Measurements from ENCODE around the gene BUD31.
A peak's percentile ranks its signal among the peaks of the same experiment; 100 is the strongest.
"Not testable (repeated sequence)": the region's sequence is repeated elsewhere in the genome, so short reads cannot be mapped to it uniquely, and the experiment has no call there.

BUD31 gene

GRCh38 chr7:99399597-99399996, 9.2 kb upstream of the BUD31 start:
- peak overlapping the region; percentile 80 for H3K27ac Mint-ChIP-seq
- no peaks in the 10 kb centered on the region for H3K27me3 Mint-ChIP-seq
- H3K4me3 Mint-ChIP-seq, result no peak overlapping the region
- H3K36me3 Mint-ChIP-seq, result peaks cover 58 to 72% of the 10 kb centered on the region in 2 donors
- peaks cover 27 to 42% of the 10 kb centered on the region in 2 donors for H3K4me1 Mint-ChIP-seq
- no peaks in the 10 kb centered on the region for H3K9me3 Mint-ChIP-seq
- ATAC-seq (replicated peaks) (peak in 1 of 2 donors; percentile 6), DNase-seq (no peak)

GRCh38 chr7:99402854-99403253, 5.9 kb upstream of the BUD31 start:
- H3K9me3 Mint-ChIP-seq, result no peaks in the 10 kb centered on the region
- DNase-seq (no peak), ATAC-seq (replicated peaks) (no peak)
- peaks cover 52 to 57% of the 10 kb centered on the region in 2 donors for H3K36me3 Mint-ChIP-seq
- no peak overlapping the region for H3K4me3 Mint-ChIP-seq
- H3K27me3 Mint-ChIP-seq, result no peaks in the 10 kb centered on the region
- H3K27ac Mint-ChIP-seq, result no peak overlapping the region
- peaks cover 33 to 44% of the 10 kb centered on the region in 2 donors for H3K4me1 Mint-ChIP-seq

GRCh38 chr7:99403764-99404163, 5.0 kb upstream of the BUD31 start:
- Mint-ChIP-seq H3K27ac (peak overlapping the region; percentile 68), H3K9me3 (no peaks in the 10 kb centered on the region), H3K36me3 (peaks cover 44 to 49% of the 10 kb centered on the region in 2 donors), H3K4me1 (peaks cover 26 to 38% of the 10 kb centered on the region in 2 donors), H3K4me3 (no peak overlapping the region), H3K27me3 (no peaks in the 10 kb centered on the region)
- DNase-seq, result no peak
- no peak for ATAC-seq (replicated peaks)

DNA sequence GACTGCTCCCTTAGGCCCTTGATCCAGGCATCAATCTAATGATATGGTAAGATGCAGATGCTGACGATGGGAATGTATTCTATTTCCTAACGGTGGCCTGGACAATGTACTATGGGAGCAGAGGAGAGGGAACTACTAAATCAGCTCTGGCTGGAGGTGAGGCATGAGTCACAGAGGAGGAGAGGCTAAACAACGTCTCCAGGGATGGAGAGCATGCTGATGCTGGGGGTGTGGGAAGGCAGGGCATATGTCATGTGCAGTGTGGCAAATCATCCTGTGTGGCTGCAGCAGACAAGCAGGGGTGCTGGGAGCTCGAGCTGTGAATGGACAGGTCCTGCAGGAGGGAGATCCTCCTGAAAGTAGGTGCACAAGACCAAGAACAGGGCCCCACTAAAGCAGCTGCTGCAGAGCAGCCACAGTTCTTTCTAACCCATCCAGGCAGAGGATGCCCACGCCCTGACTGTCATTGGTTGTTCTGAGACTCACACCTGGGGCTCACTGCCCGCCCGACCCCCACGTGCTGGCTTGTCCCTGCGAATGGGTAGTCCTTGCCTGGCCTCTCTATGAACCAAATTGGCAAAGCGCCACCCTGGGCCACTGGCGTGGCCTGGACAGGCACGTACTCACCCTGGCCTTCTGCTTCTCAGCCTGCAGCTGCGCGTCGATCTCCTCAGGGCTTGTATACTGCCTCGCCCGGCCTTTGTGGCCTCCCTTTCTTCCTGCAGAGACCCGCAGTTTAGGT, 4.4 kb upstream of the BUD31 start:
- Mint-ChIP-seq H3K27ac (peak overlapping the region; percentile 68), H3K9me3 (no peaks in the 10 kb centered on the region), H3K4me1 (peaks cover 24 to 34% of the 10 kb centered on the region in 2 donors), H3K36me3 (peaks cover 46% of the 10 kb centered on the region in 2 donors), H3K27me3 (no peaks in the 10 kb centered on the region), H3K4me3 (no peak overlapping the region)
- DNase-seq (no peak), ATAC-seq (replicated peaks) (no peak)

GRCh38 chr7:99404977-99405320, 3.8 kb upstream of the BUD31 start:
- H3K27ac Mint-ChIP-seq, result no peak overlapping the region
- H3K9me3 Mint-ChIP-seq, result no peaks in the 10 kb centered on the region
- ATAC-seq (replicated peaks) (no peak), DNase-seq (no peak)
- no peak overlapping the region for H3K4me3 Mint-ChIP-seq
- H3K4me1 Mint-ChIP-seq, result peaks cover 23 to 37% of the 10 kb centered on the region in 2 donors
- no peaks in the 10 kb centered on the region for H3K27me3 Mint-ChIP-seq
- peaks cover 41 to 47% of the 10 kb centered on the region in 2 donors for H3K36me3 Mint-ChIP-seq

DNA sequence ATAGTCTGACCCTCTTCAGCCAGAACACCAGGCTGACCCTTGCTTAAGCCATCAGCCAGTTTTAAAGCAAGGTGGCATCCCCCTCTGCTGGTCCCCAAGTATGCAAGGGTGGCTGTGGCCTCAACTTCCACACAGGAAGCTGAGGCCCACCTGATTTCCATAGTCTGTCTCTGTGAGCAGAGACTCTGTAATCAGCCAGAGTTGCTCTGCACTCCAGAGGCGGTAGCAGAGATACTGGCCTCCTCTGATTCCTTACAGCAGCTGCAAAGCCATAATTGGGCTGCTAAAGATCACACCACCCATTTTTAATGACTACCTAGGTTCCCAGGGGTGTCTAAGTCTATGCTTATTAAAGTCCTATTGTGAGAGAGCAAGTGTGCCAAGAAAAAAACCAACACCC, 2.2 kb upstream of the BUD31 start:
- ATAC-seq (replicated peaks) (no peak), DNase-seq (no peak)
- Mint-ChIP-seq H3K36me3 (peaks cover 37% of the 10 kb centered on the region in 2 donors), H3K9me3 (no peaks in the 10 kb centered on the region), H3K27ac (peak overlapping the region; percentile 14), H3K27me3 (no peaks in the 10 kb centered on the region), H3K4me1 (peaks cover 23 to 49% of the 10 kb centered on the region in 2 donors), H3K4me3 (peak overlapping the region; percentile 93 to 94)

DNA sequence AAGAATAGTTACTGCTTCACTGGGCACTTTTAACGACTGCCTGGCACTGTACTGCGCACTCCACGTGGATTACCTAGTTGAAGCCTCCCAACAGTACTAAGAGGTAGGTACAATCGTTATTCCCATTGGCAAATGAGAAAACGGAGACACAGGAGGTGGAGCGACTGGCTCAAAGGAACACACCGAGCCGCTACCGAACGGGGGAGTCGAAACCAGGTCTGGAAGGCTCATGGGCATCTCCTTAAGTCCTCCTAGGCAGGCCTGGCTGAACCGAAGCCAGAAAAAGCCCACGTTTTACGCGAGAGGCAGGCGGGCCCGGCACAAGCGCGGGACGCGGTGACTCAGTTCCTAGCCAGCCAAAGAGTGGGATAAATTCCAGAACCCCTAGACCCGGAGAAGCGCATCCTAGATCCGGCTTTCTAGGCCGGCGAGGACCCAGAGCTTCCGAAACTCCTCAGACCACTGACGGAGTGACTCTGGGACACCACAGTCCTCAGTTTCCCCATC, 844 bp upstream of the BUD31 start:
- DNase-seq (no peak), ATAC-seq (replicated peaks) (peak; percentile 14 to 25)
- Mint-ChIP-seq H3K4me3 (peak overlapping the region; percentile 93 to 94), H3K4me1 (peaks cover 24 to 49% of the 10 kb centered on the region in 2 donors), H3K9me3 (no peaks in the 10 kb centered on the region), H3K36me3 (peaks cover 32 to 37% of the 10 kb centered on the region in 2 donors), H3K27ac (peak overlapping the region; percentile 100), H3K27me3 (no peaks in the 10 kb centered on the region)

DNA sequence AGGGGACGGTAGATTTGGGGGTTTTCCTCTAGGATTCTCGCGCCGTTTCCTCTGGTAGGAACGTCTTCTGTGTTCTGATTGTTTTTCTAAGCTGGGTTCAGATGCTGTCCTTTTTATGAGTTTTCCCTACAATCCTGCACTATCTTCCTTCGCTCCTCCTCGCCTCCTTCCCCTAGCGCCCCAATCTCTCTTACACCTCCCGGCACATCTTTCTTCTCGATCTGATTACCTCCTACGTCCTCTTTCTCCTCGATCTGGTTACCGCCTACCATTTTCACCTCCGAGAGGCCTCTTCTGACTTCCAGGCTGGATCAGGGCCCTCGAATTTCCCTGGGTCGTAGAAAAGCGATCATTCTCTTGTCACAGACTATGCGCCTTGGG, 413 bp downstream of the BUD31 start:
- Mint-ChIP-seq H3K9me3 (no peaks in the 10 kb centered on the region), H3K27ac (peak overlapping the region; percentile 100), H3K27me3 (no peaks in the 10 kb centered on the region), H3K4me3 (peak overlapping the region; percentile 93 to 94), H3K36me3 (peaks cover 27 to 28% of the 10 kb centered on the region in 2 donors), H3K4me1 (peaks cover 20 to 42% of the 10 kb centered on the region in 2 donors)
- DNase-seq (no peak), ATAC-seq (replicated peaks) (peak; percentile 22 to 26)

DNA sequence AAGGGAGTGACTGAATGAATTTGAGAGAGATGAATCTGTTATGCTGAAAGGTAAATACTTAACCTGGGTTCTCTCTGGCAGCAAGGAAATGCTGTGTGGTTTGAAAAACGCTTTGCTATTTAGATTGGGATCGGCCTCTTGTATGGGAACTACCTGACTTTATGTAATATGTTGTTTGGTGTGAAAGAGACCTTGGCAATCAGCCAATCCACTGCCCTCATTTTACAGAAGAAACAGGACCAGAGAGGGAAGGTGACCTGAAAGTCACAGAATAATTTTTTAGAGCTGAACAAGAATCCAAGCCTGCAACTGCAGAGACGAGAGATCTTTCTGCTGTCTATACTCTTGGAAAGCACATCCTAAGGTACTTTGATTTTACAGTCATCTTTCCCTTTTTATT, 1.0 kb downstream of the BUD31 start:
- H3K4me1 Mint-ChIP-seq, result peaks cover 17 to 38% of the 10 kb centered on the region in 2 donors
- H3K4me3 Mint-ChIP-seq, result peak overlapping the region; percentile 93 to 94
- H3K9me3 Mint-ChIP-seq, result no peaks in the 10 kb centered on the region
- peaks cover 25 to 29% of the 10 kb centered on the region in 2 donors for H3K36me3 Mint-ChIP-seq
- H3K27me3 Mint-ChIP-seq, result no peaks in the 10 kb centered on the region
- DNase-seq (no peak), ATAC-seq (replicated peaks) (no peak)
- H3K27ac Mint-ChIP-seq, result peak overlapping the region; percentile 43

DNA sequence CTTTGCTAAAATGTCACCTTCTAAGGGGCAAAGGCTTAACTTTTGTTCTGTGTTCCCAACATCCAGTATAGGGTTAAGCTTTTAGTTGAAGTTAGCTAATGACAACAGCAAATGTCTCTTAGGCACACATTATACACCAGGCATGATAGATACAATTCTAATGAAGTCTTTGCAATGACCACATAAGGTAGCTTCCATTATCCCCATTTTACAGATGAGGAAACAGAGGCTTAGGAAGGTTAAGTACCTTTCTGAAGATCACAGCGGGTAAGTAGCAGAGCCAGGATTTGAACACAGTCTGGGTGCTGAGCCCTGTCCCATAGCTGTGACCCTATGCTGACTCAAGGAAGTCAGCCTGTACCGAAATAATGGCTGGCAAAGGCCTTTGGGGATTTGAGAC, 1.9 kb downstream of the BUD31 start:
- no peak for ATAC-seq (replicated peaks)
- Mint-ChIP-seq H3K27me3 (no peaks in the 10 kb centered on the region), H3K4me1 (peaks cover 19 to 38% of the 10 kb centered on the region in 2 donors), H3K9me3 (peaks cover 0 to 5% of the 10 kb centered on the region in 2 donors), H3K4me3 (peak overlapping the region; percentile 93 to 94), H3K36me3 (peaks cover 29 to 35% of the 10 kb centered on the region in 2 donors), H3K27ac (peak overlapping the region; percentile 76)
- no peak for DNase-seq

GRCh38 chr7:99415513-99416127, 6.9 kb downstream of the BUD31 start:
- not testable (repeated sequence) for H3K9me3 Mint-ChIP-seq; DNase-seq; H3K4me3 Mint-ChIP-seq; H3K27ac Mint-ChIP-seq; ATAC-seq (replicated peaks); H3K27me3 Mint-ChIP-seq
- Mint-ChIP-seq H3K36me3 (peaks cover 53 to 60% of the 10 kb centered on the region in 2 donors), H3K4me1 (peaks cover 13 to 19% of the 10 kb centered on the region in 2 donors)

DNA sequence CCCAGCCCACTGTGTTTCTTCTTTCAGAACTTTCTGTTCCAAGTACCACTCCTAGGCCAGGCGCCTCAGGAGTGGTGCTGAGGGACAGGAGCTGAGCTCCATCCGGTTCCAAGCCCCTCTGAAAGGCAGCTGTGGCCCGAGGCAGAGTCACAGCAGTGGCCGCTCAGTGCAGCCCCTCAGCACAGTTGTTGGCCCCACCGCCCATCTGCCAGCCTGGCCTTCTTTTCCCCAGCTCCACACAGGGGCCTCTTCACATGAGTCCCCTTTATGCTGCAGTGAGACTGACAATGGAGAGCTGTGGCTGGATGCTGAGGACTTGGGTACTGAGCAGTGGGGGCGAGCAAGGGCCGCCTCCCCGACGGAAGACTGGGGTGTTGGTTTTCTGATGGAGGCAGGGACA, 9.5 kb downstream of the BUD31 start:
- peaks cover 54 to 59% of the 10 kb centered on the region in 2 donors for H3K36me3 Mint-ChIP-seq
- H3K27me3 Mint-ChIP-seq, result no peaks in the 10 kb centered on the region
- peaks cover 9 to 14% of the 10 kb centered on the region in 2 donors for H3K4me1 Mint-ChIP-seq
- peaks cover 0 to 5% of the 10 kb centered on the region in 2 donors for H3K9me3 Mint-ChIP-seq
- ATAC-seq (replicated peaks) (no peak), DNase-seq (no peak)
- no peak overlapping the region for H3K27ac Mint-ChIP-seq
- no peak overlapping the region for H3K4me3 Mint-ChIP-seq

GRCh38 chr7:99419323-99420021, 10.7 kb downstream of the BUD31 start:
- peaks cover 55 to 59% of the 10 kb centered on the region in 2 donors for H3K36me3 Mint-ChIP-seq
- no peaks in the 10 kb centered on the region for H3K27me3 Mint-ChIP-seq
- peak overlapping the region; percentile 81 for H3K27ac Mint-ChIP-seq
- ATAC-seq (replicated peaks), result no peak
- H3K4me1 Mint-ChIP-seq, result peaks cover 9 to 14% of the 10 kb centered on the region in 2 donors
- H3K4me3 Mint-ChIP-seq, result no peak overlapping the region
- H3K9me3 Mint-ChIP-seq, result peaks cover 0 to 5% of the 10 kb centered on the region in 2 donors
- no peak for DNase-seq

DNA sequence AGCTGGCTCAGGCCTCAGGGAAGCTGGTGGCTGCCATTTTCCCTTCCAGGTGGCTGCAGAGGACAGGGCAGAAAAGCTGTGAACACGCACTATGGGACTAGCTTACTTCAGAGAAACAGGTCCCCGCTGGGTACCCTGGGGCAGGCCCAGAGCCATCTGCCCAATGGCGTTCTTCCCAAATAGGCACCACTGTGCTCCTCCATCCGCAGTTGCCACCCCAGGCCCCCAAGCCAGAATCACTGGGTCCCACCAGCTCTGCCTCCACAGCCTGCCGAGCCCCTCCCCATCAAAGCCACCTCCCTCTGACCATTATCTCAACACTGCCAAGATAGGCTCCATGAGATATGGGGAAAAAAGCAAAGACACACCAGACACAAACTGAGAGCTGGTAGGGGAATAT, 11.4 kb downstream of the BUD31 start:
- H3K36me3 Mint-ChIP-seq, result peaks cover 54 to 59% of the 10 kb centered on the region in 2 donors
- H3K27me3 Mint-ChIP-seq, result no peaks in the 10 kb centered on the region
- H3K4me3 Mint-ChIP-seq, result no peak overlapping the region
- DNase-seq (no peak), ATAC-seq (replicated peaks) (no peak)
- H3K4me1 Mint-ChIP-seq, result peaks cover 3 to 8% of the 10 kb centered on the region in 2 donors
- peaks cover 0 to under 1% of the 10 kb centered on the region in 2 donors for H3K9me3 Mint-ChIP-seq
- H3K27ac Mint-ChIP-seq, result no peak overlapping the region
